DOHH2 (cell line): ENCODE data around the gene CMIP.

ENCODE experiments used
- H3F3A ChIP-seq: fragments of 200-600 bp; sonication (generic), shearing (Covaris generic); 2 replicates; pipeline ENCODE4 v1.6.0; 2016; ENCODE audit warnings: antibody characterized with exemption, mild to moderate bottlenecking; ENCODE audit not compliant: control insufficient read depth, insufficient read depth
- H3K27ac ChIP-seq: fragments of 200-600 bp; sonication (generic); 2 replicates; pipeline ENCODE4 v1.5.1; 2014; ENCODE audit warnings: low read depth, mild to moderate bottlenecking, low read length, moderate library complexity
- H3K27me3 ChIP-seq: fragments of 200-600 bp; sonication (generic); 2 replicates; pipeline ENCODE4 v1.6.1; 2014; ENCODE audit warnings: mild to moderate bottlenecking, low read length, mixed read lengths; ENCODE audit not compliant: control insufficient read depth
- H3K36me3 ChIP-seq: fragments of 200-600 bp; sonication (generic); 2 replicates; pipeline ENCODE4 v1.6.1; 2014; ENCODE audit warnings: mild to moderate bottlenecking, low read length, moderate library complexity, mixed read lengths; ENCODE audit not compliant: control insufficient read depth
- H3K4me1 ChIP-seq: fragments of 200-600 bp; sonication (generic); 2 replicates; pipeline ENCODE4 v1.6.1; 2014; ENCODE audit warnings: mild to moderate bottlenecking, low read length, mixed read lengths; ENCODE audit not compliant: control insufficient read depth
- H3K4me2 ChIP-seq: fragments of 200-600 bp; sonication (generic); 2 replicates; pipeline ENCODE4 v1.6.0; 2014; ENCODE audit warnings: mild to moderate bottlenecking, low read length, moderate library complexity
- H3K4me3 ChIP-seq: fragments of 200-600 bp; sonication (generic); 2 replicates; pipeline ENCODE4 v1.5.1; 2014; ENCODE audit warnings: mild to moderate bottlenecking, low read length, mixed read lengths
- H3K79me2 ChIP-seq: fragments of 200-600 bp; sonication (generic); 2 replicates; pipeline ENCODE4 v1.6.1; 2014; ENCODE audit warnings: mild to moderate bottlenecking, low read length, mixed read lengths; ENCODE audit not compliant: control insufficient read depth
- H3K9me2 ChIP-seq: fragments of 200-600 bp; sonication (generic); replicated peaks from 2 replicates; pipeline ENCODE4 v1.6.1; 2014; ENCODE audit warnings: mild to moderate bottlenecking, low read length, mixed read lengths; ENCODE audit not compliant: control insufficient read depth
- H3K9me3 ChIP-seq: fragments of 200-600 bp; sonication (generic); 2 replicates; pipeline ENCODE4 v1.6.1; 2014; ENCODE audit warnings: antibody characterized with exemption, low read length, mixed read lengths; ENCODE audit not compliant: control insufficient read depth, insufficient read depth
- H4K20me1 ChIP-seq: fragments of 200-600 bp; sonication (generic); 2 replicates; pipeline ENCODE4 v1.6.0; 2014; ENCODE audit warnings: low read depth, mild to moderate bottlenecking, antibody characterized with exemption, low read length, moderate library complexity; ENCODE audit not compliant: control insufficient read depth, insufficient read depth
- EZH2phosphoT487 ChIP-seq: fragments of 200-600 bp; sonication (generic); IDR thresholded peaks from 2 replicates; pipeline ENCODE4 v1.6.1; 2017; ENCODE audit warnings: borderline replicate concordance, mild to moderate bottlenecking, antibody characterized with exemption, low read length, moderate library complexity, mixed read lengths
- TF ChIP-seq, protein P1 (sequence below): fragments of 200-600 bp; sonication (generic); IDR thresholded peaks from one replicate; pipeline ENCODE4 v1.5.1; 2014; ENCODE audit warnings: antibody characterized with exemption, mild to moderate bottlenecking, low read depth, low read length; ENCODE audit not compliant: poor library complexity, severe bottlenecking

The CMIP gene

DNA sequence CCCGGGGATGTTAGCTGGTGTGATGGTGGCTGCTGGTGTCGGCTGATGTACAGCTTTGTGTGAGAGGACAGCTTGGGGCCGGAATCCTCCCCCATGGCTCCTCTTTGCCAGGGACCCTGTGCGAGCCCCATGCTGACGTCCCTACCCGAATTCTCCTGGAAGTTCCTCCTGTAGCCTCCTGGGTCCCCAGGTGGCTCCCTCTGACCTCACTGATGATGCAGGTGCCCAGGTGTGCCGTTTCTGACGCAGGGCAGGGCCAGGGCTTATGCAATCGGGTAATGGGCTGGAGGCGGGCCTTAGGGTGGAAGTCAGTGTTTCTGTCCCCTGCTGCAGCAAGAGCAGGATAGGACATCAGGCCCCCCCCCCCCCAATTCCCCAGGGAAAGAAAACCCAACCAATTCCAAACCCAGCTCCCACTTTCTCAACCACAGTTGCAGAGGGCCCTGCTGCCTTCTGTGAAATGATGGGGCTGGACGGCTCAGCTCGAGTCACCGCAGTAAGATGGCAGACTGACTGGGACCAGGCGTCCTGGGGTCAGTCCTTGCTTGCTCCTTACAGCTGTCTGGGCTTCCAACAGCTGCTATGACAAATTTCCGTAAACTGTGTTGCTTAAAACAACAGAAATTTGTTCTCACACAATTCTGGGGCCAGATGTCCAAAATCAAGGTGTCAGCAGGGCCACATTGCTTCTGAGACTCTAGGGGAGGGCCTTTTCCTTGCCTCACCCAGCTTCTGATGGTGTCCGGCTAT lies 195.5 kb downstream of the CMIP start:
- Histone ChIP-seq H3K9me2 (no peaks in the 10 kb centered on the region), H3K27me3 (no peaks in the 10 kb centered on the region), H3K36me3 (no peaks in the 10 kb centered on the region), H3K4me2 (no peak overlapping the region), H3K4me3 (no peak overlapping the region), H4K20me1 (no peaks in the 10 kb centered on the region), H3K9me3 (no peaks in the 10 kb centered on the region), H3F3A (no peaks in the 10 kb centered on the region), H3K27ac (no peak overlapping the region), H3K79me2 (no peaks in the 10 kb centered on the region), H3K4me1 (no peaks in the 10 kb centered on the region)
- TF ChIP-seq, protein P1, sequence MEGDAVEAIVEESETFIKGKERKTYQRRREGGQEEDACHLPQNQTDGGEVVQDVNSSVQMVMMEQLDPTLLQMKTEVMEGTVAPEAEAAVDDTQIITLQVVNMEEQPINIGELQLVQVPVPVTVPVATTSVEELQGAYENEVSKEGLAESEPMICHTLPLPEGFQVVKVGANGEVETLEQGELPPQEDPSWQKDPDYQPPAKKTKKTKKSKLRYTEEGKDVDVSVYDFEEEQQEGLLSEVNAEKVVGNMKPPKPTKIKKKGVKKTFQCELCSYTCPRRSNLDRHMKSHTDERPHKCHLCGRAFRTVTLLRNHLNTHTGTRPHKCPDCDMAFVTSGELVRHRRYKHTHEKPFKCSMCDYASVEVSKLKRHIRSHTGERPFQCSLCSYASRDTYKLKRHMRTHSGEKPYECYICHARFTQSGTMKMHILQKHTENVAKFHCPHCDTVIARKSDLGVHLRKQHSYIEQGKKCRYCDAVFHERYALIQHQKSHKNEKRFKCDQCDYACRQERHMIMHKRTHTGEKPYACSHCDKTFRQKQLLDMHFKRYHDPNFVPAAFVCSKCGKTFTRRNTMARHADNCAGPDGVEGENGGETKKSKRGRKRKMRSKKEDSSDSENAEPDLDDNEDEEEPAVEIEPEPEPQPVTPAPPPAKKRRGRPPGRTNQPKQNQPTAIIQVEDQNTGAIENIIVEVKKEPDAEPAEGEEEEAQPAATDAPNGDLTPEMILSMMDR, result no peak
- no peak for TF ChIP-seq EZH2phosphoT487

DNA sequence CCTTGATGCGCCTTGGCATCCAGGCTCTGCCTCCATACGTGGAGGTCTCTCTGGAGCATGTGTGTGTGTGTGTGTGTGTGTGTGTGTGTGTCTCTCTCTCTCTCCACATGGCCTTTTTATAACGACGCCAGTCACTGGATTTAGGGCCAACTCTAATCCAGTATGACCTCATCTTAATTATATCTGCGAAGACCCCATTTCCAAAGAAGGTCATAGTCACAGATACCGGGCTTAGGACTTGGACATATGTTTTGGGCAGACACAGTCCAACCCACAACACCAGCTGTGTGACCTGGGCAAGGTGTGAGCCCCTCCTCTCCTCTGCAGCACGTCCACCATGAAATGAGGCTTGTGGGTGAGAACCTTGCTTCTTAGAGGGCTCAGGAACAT lies 196.1 kb downstream of the CMIP start:
- no peaks in the 10 kb centered on the region for H3F3A ChIP-seq
- no peak overlapping the region for H3K27ac ChIP-seq
- no peak overlapping the region for H3K4me3 ChIP-seq
- TF ChIP-seq, protein P1, result no peak
- no peak for TF ChIP-seq EZH2phosphoT487
- no peaks in the 10 kb centered on the region for H3K9me2 ChIP-seq
- H3K9me3 ChIP-seq, result no peaks in the 10 kb centered on the region
- no peaks in the 10 kb centered on the region for H3K4me1 ChIP-seq
- no peaks in the 10 kb centered on the region for H3K27me3 ChIP-seq
- no peaks in the 10 kb centered on the region for H3K36me3 ChIP-seq
- no peaks in the 10 kb centered on the region for H3K79me2 ChIP-seq
- no peaks in the 10 kb centered on the region for H4K20me1 ChIP-seq
- H3K4me2 ChIP-seq, result no peak overlapping the region

DNA sequence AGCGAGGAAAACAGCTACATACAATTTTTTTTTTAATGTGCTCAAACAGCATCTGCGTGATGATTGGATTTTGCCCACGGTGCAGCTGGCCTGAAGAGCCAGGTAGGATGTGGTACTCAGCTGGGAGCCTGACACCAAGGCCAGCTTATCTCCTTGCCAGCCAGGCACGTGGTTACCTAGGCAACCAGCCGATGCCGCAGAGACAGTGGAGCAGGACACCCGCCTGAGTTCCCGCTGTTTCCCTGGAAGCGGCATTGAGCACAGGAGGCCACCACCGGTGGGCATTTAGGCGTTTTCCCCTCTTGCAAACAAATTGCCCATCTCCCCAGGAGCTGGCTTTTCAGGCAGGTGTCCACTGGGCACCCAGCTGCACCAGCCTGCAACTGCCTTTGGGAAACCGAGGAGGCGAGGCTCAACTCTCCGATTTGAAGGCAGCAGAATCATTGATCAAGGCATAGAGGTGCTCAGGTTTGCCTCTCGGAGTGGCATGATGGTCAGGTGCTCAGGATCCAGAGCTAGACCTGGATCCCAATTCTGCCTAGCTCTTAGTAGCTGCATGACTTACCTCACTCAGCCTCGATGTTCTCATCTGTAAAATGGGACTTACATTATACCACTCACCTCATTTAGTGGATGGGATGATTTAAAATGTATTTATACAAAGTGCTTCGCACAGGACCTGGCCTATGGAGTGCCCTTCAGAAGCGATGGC lies 196.9 kb downstream of the CMIP start:
- no peak overlapping the region for H3K4me2 ChIP-seq
- no peaks in the 10 kb centered on the region for H3K79me2 ChIP-seq
- H3K27me3 ChIP-seq, result no peaks in the 10 kb centered on the region
- no peaks in the 10 kb centered on the region for H4K20me1 ChIP-seq
- TF ChIP-seq EZH2phosphoT487, result no peak
- TF ChIP-seq, protein P1, result no peak
- H3K27ac ChIP-seq, result no peak overlapping the region
- H3K4me1 ChIP-seq, result no peaks in the 10 kb centered on the region
- no peak overlapping the region for H3K4me3 ChIP-seq
- H3K9me2 ChIP-seq, result no peaks in the 10 kb centered on the region
- no peaks in the 10 kb centered on the region for H3F3A ChIP-seq
- no peaks in the 10 kb centered on the region for H3K9me3 ChIP-seq
- H3K36me3 ChIP-seq, result no peaks in the 10 kb centered on the region
